ENCODE measurements around the gene SRRD.
"Not testable (repeated sequence)": the region's sequence is repeated elsewhere in the genome, so short reads cannot be mapped to it uniquely, and the experiment has no call there.

Gene SRRD, protein sequence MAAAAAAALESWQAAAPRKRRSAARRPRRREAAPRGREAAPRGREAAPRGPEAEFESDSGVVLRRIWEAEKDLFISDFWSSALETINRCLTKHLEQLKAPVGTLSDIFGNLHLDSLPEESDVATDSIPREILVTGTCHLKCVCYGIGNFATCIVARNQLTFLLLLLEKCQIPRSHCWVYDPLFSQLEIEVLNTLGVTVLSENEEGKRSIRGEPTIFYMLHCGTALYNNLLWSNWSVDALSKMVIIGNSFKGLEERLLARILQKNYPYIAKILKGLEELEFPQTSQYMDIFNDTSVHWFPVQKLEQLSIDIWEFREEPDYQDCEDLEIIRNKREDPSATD

DNA sequence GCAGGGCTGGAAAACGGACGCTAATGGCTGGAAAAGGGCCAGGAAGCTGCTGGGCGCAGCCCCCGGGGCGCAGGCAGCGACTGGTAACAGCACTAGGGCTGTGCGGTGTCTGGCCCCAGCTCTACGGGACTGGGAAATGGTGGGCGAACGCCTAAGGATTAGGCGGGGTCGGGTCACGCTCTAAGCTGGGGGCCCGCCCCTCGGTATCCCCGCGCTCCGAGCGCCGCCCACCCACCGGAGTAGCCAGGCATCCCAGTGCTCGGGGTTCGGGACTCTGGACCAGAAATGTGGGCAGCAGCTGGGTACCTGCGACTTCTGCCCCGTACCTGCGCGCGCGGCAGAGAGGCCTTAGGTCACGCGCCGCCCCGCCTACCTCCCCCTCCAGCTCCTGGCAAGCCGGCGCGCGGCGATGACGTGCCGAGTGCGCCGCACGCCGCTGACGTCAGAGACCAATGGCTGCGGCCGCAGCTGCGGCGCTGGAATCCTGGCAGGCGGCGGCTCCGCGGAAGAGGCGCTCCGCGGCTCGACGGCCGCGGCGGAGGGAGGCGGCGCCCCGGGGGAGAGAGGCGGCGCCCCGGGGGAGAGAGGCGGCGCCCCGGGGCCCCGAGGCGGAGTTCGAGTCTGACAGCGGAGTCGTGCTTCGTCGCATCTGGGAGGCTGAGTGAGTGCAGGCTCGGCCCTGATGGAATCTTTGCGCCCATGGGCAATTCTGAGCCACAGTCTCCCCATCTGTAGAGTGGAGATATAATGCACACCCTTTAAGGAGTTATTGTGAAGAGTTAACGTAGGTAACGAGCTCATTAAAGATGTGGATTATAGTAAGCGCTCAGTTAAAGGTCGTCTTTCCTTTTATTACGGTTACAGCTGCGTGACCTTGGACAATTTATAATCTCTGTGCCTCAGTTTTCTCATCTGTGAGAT is at the start of gene SRRD, which contains the start of gene HPS4:
Gene SRRD (plus strand): TSS at position 439 of the 921 bp plus-strand sequence. CDS start 14 bp downstream, at position 453.
Gene HPS4 (minus strand): TSS at position 345 of the 921 bp plus-strand sequence. CDS start 2,021 bp downstream, outside the sequence.
- DNase-seq: peak; percentile 98

DNA sequence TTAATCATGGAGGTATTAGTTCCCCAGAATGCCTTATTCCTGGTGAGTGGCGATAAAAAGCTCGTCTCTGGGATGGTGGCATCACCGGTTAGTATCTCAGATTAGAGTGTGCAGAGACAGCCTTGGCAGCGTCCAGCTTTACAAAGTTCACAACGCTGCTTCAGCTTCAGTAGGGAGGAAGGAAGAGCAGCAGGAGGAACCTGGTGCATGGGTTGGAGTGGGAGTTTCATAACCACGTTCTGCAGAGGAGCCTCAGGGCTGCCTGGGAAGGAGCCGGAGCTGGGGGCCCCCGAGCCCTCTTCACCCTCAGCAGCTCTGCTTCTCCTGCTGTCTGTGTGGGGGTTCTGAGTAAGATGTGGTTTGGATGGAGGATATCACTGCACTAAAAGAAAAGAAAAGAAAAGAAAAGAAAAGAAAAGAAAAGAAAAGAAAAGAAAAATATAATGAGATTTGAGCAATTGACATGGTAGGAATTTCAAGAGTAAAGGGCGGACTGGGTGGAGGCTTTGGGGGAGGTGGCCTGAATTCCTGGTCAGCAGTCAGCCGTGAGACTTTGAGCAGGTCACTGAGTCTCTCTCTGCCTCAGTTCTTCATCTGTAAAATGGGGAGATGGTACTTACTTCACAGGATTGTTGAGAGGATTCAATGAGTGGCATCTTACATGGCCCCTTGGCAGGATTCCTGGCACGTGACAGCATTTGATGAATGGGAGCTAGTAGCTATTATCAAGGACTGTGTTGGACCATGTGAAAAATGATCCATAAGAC is 48.2 kb upstream of the SRRD start:
- DNase-seq: no peak

DNA sequence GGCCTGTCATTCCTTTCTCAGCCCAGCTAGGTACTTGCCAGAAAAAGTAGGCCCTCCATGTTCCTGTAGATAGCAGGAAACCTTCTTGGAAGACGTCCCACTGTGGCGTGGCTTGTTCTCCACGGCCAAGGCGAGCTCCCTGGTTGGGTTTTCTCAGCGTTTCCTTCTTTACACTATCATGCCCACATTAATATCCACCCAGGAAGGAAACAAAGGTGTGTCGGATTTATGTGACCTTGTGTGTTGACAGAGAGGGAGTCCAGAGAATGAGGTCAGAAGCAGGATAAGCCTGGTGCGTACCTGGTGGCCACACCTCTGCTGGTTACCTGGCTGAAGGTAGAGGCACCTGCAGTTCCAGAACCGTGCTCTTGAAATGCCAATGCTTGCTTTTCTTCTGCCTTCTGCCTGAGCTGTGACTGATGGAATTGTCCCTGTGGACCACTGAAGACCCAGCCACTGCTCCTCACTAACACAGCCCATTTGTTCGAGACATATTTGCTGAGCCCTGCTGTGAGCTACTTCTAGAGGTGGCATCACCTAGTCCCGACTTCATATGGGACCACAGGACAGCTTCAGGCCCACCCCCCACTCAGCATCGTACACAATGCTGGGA is 46.7 kb upstream of the SRRD start:
- DNase-seq: no peak

DNA sequence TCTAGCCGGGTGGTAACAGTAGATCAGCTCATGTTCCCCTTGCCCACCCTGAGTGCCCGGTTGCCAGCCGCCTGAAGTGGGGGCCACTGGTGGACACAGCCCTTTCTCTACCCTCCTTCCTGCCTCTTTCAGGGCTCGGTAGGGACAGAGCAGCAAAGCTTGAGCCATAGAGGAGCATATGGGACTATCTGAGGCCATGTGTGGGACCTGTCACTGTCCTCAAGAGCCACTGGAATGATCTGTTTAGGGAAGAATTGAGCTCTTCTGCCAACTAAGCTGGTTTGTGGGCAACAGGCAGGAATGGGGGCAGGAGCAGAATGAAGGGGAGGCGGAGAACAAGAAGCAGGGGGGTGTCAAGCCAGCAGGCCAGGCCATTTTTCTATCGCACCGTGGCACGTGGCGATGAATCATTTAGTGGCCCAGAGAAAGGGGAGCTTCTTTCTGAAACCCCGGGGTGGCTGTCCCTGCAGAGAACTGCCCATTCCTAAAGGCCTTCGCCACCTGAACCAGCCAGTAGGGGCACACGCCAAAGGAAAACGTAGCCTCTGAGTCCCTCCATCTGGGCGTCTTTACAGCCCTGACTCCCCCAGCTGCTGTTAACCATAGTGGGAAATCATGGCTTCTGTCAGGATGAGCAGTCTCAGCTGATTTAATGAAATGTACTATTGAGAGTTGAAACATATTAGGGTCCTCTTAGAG is 45.8 kb upstream of the SRRD start:
- DNase-seq: no peak

DNA sequence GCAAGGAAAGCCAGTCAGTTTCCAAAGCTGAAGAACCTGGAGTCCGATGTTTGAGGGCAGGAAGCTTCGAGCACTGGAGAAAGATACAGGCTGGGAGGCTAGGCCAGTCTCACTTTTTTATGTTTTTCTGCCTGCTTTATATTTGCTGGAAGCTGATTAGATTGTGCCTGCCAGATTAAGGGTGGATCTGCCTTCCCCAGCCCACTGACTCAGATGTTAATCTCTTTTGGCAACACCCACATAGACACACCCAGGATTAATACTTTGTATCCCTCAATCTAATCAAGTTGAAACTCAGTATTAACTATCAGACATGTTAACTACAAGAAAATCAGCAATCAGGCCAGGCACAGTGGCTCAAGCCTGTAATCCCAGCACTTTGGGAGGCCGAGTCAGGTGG is 44.9 kb upstream of the SRRD start:
- DNase-seq: not testable (repeated sequence)

DNA sequence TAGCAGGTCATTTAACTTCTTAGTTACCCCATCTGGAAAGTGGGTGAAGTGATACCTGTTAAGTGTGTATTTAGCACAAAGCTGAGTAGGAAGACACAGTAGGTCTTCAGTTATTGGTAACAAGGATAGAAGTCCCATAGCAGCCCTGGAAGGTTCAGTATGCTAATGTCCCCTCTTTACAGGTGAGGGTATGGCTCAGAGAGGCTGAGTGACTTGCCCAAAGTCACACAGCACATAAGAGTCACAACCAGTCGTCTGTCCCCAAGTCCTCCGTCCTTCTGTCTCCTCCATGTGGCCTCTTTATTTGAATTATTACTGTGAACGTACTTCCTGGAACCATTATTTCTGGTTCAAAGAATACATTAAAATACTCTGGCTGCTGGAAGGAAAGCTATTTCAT is 44.1 kb upstream of the SRRD start:
- no peak for DNase-seq

DNA sequence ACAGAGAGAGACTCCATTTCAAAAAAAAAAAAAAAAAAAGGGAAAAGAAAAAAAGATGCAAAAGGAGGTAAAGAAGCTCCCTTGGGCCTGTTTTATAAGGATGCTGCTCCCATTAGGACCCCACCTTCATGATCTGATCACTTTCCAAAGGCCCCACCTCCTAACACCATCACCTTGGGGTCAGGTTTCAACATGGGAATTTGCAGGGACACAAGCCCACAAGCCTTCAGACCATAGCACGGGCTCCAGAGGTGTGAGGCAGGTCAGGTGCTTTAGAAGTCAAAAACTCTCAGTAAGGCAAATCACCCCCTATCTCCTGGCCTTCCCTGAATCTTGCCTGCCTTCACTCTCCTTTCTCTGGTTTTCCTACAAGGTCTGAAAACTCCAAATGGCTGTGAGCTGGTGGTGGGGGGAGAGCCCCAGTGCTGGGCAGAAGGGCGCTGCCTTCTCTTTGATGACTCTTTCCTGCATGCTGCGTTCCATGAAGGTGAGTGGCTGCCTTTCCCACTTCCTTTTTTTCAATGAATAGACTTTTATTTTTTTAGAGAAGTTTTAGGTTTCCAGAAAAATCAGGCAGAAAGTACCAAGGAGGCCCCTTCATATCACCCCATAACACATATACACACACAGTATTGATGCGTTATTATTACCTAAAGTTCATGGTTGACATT is 41.5 kb upstream of the SRRD start:
- no peak for DNase-seq

DNA sequence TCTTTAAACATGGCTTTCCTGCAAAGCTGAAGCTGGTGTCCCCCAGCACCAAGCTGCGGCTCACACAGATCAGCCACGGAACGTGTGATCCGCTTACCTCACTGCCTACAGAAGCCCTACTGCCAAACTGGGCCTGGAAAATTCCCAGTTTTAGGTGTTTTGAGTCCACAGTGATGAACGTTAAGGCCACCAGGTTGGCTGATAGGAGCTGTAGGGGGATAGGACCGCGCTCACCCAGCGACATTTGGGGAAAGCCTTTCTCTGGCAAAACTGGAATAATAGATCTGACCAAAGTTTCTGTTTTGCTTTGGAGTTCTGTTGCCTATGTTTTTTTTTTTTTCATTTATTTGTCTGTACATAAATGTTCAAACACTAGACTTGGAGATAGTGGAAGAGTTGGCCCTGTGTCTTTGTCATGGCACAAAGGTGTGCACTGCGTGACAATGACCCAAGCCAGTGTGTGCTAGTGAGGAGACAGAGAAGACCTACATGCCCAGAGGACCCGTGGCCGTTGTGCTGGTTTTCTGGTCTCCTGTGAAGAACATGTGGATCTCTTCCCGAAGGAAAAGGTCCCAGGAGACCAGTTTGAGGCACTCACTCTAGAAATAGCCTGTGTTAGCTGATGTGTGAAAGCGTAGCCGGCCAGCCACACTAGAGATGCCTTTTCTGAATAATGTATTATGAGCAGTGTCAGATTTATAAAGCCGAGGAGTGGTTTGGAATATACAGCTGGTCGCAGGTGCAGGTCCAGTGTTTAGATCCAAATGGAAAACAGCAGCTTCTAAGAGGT is 39.6 kb upstream of the SRRD start:
- DNase-seq: no peak

DNA sequence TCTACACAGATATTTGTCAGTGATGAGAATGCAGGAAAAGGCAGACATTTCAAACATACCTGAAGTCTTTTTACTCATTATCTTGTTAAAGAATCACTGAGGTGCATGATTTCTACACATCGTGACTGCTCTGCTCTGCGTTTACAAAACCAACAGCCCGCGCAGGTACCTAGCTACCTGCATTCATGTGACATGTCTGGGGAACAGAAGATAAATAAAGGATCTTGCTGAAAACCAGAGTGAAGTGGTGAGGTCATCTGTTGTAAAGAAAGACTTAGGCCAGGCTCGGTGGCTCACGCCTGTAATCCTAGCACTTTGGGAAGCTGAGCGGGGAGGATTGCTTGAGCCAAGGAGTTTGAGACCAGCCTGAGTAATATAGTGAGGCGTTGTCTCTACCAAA is 38.9 kb upstream of the SRRD start:
- no peak for DNase-seq

DNA sequence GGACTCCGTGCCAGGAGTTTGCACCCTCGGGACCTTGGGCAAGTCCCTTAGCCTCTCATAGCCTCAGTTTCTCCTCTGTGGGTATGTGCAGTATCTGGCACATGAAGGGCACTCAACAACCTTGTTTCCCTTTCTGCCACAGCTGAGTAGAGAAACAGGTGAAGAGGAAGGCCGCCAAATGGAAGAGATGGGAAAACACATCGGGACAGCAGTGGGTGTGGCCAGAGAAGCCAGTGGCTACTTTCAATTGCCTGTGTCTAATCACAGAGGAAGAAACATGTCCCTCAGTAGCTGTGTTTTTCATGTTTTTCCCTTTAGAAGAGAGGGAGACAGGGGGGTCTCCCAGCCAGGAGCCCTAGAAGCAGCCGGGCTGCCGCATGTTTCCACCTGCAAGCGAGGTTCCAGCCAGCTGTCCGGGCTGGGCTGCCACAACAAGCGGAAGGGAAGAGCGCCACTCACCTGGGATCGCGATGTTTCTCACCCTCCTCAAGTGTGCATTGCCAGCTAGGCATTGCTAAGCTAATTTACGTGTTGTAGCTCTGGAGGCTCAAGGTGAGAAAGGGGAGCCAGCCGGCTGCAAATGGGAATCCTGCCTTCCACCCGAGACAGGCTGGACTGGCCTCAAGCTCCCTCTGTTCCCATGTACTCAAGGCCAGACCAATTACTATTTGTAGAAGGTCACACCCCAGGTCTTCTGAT is 38.0 kb upstream of the SRRD start:
- peak; percentile 29 for DNase-seq

DNA sequence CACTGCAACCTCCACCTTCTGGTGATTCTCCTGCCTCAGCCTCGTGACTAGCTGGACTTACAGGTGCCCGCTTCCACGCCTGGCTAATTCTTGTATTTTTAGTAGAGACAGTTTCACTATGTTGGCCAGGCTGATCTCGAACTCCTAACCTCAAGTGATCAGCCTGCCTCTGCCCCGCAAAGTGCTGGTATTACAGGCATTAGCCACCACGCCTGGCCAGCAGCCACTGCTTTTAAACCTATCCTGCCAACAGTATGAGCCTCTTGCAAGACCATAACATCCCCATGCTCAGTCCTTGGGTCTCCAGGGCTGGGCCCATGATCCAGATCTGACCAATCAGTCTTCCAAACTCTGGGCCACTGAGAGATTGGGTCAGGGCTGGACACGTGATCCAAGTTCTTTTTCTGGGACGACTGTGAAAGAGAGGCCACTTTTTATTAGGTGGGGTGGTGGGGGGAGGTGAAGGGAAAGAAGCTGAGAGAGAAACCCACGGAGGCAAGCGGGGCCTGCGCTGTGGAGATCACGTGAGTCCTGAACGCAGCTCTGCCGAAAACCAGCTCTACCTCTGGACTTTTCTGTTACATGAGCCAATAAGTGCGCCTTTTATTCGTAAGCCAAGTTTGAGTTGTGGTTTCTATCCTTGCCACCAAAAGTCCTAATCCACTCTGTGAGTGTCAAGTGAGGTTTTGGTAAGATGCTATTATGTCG is 36.7 kb upstream of the SRRD start:
- DNase-seq: no peak

DNA sequence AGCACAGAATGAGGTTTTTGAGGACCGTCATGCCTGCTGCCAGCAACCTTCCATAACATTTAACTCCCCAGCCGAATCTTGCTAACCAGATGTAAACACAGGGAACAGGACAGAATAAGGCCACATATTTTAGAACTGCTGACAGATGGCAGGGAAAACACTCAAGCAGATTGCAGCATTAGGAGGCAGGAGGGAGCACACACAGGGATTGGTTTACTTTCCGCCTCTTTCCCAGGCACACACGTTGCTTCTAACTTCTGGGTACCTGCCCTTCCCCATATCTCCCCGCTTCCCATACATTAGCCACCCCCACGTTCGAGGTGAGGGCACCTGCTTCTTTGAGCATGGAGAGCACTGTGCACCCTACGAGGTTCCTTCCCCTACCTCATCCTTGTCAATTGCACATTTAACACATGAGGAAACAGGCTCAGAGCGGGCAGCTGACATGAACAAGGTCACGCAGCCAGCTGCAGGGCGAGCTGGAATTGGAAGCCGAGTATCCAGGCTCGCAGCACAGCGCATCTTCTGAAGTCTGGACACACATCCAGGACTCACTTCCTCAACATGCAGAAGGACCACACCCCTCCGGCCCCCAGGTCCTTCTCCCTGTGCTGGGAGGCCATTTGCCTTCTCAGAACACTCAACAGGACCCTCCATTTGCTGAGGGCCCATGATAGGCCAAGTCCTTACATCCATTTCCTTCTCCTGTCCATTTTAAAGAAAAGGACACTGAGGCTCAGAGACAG is 35.9 kb upstream of the SRRD start:
- DNase-seq: peak; percentile 25

DNA sequence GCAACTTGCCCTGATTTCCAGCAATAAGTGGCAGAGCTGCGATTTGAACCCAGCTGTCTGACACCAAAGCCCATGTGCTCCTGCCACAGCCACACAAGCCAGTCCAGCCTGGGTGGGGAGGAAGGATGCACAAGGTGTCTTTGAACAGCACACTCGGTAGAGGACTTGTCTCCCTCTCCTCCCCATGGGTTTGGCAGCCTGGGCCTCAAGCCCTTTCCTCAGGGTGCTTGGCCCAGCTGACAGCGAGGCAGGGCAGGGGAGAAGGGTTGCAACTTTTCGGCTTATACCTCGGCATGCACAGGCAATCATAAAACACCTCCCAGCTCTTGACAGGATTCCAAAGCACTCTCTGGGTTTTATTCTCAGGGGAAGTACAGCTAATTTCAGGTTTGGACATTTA is 35.3 kb upstream of the SRRD start:
- no peak for DNase-seq

DNA sequence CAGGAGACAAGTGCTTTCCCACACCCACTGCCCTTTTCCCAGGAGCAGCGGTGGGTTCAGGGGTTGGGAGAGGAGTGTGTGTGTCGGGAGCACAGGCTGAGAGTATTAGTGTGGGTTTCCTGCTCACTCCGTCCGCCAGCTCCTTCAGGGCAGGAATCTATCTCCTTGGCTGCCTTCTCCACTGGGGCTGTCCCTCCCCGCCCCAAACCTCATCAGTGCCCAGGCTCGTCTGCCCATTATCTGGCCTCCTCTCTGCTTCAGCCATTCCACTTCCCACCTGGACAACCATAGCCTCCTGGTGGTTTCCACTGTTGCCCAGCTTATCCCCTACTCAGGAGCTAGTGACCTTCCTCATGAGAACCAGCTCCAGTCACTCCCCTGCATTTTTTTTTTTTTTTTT is 34.7 kb upstream of the SRRD start:
- no peak for DNase-seq

DNA sequence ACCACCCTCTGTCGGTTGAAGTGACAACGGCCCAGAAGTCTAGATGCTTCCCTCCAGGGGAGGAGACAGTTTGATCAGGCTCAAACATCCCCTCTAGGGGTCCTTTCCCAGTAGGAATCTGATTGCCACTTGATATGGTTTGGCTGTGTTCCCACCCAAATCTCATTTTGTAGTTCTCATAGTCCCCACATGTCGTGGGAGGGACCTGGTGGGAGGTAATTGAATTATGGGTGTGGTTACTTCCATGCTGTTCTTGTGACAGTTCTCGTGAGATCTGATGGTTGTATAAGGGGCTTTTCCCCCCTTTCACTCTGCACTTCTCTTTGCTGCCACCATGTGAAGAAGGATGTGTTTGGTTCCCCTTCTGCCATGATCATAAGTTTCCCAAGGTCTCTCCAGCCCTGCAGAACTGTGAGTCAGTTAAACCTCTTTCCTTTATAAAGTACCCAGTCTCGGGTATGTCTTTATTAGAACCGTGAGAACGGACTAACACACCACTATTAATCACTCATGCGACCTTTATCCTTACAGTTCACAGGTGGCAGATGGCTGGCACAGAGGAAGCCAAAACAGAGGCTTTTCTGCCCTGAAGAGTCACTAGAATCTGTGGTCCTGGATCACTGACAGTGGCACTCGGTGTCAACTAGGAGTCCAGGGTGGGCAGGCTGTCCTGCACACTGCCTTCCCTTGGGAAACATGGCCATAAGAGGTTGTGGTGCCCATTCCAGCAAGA is 33.1 kb upstream of the SRRD start:
- no peak for DNase-seq

DNA sequence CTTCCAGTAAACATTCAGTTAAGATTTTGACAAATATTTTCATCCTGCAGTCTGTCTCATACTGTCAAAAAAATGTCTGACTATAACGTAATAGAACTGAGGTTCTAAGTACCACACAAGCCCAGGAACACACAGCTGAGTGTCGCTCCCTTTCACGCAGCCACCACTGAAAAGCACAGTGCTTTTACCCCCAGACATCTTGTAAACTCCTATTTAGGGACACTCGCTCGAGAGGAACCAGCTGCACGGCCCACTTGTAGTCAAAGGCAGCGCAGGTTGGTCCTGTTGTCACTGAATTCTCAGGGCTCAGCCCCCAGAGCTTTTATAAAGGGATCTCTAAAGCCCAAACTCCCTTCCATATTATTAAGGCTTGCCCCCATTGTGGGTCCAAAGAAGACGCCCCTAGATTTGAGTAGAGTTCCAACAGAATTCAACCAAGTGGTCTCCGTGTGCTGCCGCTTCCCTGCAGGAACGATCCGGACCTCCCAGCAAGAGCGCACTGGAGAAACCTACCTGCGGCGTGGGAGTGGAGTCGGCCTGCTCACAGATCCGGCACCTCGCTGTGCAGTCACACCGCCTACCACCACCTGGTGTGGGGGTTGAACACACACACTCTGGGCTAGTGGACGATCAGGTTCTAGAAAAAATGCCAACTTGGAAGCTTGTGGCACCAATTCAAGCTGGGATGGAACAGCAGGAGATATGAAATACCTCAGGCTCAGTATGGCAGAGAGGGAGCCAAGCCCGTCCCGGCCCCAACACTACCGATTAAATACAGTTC is 31.3 kb upstream of the SRRD start:
- no peak for DNase-seq

DNA sequence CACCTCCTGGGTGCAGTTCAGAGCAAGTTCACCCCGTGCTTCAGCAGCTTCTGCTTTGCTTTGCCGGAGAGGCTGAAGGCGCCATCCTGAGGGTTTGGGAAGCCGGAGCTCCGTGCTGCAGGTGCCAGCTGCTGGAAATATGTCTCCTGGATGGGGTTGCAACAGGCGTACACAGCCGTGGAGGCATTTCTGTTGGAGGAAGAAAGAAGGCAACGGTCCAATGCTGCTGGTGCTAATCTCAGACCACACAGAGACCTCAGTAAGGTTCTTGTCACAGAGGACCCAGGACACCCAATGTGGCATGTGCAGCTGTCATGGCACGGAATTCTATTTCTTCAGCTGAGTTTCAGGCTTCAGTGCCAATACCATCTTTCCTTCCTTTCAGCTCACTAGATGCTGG is 30.5 kb upstream of the SRRD start:
- DNase-seq: no peak
